GM12874 (cell line): ENCODE data around the gene CDCP2.

ENCODE experiments used
- TF ChIP-seq, protein P1 (sequence below): IDR thresholded peaks from 2 replicates; pipeline ENCODE4 v1.5.1; 2011; ENCODE audit warnings: low read depth, mild to moderate bottlenecking, control low read depth, low read length, moderate library complexity; ENCODE audit not compliant: insufficient read depth

CDCP2 gene

DNA sequence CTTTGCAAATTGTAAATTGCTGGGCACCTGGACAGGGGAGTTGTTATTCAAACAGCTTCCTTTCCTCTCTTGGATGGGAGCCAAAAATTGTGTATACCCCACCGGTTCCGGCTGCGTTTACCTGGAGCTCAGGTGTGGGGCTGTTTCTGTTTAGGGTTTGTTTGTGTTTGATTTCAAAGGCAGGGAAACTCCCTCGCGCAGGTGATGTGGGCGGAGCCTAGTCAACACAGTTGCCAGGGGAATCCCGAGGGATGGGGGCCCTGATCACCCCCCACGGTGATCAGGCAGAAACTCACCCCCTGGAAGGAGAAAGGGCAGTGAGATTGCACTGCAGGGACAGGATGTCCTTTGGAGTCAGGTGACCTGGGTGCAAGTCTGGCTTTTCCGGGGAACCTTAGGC lies 28.3 kb downstream of the CDCP2 start:
- TF ChIP-seq, protein P1, sequence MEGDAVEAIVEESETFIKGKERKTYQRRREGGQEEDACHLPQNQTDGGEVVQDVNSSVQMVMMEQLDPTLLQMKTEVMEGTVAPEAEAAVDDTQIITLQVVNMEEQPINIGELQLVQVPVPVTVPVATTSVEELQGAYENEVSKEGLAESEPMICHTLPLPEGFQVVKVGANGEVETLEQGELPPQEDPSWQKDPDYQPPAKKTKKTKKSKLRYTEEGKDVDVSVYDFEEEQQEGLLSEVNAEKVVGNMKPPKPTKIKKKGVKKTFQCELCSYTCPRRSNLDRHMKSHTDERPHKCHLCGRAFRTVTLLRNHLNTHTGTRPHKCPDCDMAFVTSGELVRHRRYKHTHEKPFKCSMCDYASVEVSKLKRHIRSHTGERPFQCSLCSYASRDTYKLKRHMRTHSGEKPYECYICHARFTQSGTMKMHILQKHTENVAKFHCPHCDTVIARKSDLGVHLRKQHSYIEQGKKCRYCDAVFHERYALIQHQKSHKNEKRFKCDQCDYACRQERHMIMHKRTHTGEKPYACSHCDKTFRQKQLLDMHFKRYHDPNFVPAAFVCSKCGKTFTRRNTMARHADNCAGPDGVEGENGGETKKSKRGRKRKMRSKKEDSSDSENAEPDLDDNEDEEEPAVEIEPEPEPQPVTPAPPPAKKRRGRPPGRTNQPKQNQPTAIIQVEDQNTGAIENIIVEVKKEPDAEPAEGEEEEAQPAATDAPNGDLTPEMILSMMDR, result no peak

DNA sequence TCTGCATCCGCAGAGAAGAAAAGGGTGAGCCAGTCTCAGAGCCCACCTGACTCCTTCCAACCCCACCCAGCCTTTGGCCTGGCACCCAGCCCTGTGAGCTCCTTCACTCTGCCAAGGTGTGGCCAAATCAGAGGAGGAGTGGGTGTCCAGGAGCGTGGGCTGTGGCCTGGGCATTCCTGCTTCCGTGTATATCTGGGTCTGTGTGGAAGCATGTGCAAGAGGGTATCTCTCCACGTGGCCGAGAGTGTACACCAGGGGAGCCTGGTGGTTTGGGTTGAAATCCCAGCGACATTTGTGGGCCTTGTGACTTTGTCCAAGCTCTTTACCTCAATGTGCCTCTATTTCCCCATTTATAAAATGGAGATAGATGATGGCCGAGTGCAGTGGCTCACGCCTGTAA lies 29.8 kb downstream of the CDCP2 start:
- TF ChIP-seq, protein P1, result no peak

DNA sequence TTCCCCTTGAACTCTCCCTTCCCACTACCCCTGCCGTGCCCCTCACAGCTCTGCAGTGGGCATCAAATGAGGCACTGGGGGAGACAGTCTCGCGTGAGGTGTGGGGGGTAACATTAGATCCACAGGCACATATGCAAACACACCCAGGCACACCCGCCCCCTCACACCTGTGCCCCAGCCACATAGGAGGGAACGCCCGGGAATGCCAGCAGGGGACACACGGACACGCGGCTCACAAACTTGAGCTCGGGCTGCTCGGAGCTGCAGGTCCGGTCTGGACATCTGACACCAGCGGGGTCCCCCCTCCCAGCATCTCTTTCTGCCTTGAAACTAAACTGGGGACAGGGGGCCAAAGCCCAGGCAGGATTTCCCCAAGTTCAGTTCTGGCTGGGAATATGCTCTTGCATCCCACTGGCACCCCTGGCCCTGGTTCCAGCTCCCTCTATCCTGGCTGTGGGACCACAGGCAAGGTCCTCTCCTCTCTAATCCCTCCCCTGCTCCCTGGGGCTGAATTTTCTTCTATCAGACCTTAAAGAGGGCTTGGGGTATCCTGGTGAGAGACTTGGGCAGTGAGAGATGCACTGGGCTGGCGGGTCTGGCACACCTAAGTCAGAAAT lies 30.6 kb downstream of the CDCP2 start:
- TF ChIP-seq, protein P1, result no peak

DNA sequence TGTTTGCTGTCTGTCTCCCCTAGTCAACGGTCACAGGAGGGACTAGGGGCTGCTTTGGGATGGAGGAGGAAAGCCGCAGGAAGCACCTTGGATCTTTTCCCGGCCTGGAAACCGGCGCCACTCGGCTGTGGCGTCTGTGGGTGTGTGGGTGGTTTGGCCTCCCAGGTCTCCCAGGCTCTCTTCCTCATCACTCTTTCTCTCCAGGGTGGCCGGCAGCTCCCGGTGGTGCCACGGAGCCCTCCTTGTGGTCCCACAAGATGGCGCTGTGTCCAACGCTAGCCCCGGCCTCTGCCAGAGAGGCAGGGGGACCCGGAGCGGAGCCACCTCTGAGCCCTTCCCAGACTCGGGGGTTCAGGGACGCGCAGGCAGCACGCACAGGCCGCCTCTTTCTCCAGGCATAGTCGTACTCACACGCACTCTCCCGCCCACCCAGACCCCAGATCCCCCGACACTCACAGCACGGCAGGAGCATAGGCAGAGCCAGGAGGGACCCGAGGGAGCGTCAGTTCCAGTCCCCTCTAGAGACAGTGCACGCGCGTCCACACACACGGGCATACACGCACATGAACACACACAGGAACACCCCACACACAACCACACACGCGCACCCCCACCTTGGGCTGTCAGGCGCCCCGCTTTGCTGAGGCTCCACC lies 31.2 kb downstream of the CDCP2 start:
- TF ChIP-seq, protein P1, result peak; percentile 70

DNA sequence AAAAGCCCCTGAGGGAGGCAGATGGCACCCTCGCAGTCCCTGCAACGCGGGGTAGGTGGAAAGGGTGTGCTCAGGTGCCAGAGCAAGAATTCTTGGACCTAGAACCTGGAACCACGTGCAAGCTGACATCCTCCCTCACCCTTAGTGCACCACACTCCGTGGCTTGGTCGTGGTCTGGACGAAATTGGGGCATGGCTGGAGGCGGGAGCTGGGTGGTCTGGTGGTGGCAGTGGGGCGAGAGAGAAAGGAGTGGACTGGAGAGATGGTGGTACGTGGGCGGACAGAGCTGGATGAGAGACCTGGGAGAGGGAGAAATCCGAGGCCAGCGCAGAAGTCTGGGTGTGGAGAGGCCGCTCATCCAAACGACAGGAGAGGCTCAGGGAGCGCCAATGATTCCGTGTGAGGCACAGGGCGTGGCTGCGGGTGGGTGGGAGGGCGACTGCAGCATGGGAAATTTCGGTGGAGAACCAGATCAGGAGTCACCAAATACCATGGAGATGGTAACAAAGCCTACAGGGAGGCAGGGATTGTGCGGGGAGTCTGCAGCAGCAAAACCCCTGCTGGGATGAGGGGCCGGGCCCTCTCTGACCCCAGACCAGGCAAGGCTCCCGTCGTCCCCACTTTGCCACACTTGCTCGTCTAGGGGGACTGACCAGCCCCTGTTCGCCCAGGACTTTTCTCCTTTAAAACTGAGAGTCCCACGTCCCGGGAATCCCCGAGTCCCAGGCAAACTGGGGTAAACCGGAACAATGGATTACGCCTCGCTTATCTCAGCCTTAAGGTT lies 31.9 kb downstream of the CDCP2 start:
- TF ChIP-seq, protein P1, result no peak

DNA sequence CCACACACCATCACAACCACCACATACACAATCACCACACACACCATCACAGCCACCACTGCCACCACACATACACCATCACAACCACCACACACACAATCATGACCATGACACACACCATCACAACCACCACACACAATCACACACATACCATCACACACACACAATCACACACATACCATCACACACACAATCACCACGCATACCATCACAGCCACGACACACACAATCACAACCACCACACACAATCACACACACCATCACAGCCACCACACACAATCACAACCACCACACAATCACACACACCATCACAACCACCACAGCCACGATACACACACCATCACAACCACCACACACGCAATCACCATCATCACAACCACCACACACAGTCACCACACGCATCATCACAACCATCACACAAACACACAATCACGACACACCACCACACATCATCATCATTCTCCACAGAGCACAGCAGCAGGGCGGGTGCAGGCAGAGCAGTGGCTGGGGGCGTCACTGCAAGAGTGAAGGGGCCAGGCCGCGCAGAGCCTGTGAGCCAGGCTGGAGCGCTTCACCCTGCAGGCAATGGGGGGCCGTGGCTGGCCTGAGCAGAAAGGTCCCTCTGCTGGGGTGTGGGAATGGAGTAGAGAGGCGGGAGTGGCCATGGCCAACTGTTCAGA lies 32.6 kb downstream of the CDCP2 start:
- TF ChIP-seq, protein P1, result no peak

DNA sequence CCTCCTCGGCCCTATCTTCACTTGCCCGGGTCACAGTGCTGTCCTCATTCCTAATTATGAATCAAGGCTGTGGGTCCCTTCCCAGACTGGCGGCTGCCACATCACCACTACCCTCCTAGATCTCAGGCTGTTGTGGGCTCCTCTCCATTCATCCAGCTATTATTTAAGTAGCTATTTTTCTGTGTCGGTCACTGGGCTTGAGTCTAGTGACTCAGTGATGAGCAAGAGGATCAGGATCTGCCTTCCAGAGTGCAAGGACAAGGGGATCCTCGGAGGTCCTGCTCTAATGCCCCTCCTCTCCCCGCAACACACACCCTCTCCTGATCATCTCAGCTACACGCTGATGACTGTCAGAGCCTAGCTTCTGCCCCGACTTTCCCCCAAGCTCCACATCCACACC lies 34.1 kb downstream of the CDCP2 start:
- TF ChIP-seq, protein P1, result no peak
